HuH-7.5 (cell line): ENCODE measurements around the gene MPZL3.

ENCODE experiments used
- DNase-seq: peaks from one replicate; pipeline ENCODE4 v3.0.0; 2011; ENCODE audit warnings: low spot score

MPZL3 gene

DNA sequence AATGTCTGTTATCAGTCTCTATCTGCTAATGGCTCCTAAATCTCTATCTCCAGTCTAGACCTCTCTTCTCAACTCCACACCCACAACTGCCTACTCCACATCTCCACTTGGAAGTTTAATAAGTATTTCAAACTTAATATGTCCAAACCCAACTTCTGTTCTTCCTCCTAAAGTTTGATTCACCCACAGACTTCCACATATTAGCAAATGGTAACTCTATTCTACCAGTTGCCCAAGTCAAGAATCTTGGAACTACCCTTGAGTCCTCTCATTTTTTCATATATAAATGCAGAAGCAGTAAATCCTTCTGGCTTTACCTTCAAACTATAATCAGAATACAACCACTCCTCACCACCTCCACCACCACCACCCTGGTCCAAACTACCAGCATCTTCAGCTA, 20.7 kb downstream of the MPZL3 start:
- no peak for DNase-seq

DNA sequence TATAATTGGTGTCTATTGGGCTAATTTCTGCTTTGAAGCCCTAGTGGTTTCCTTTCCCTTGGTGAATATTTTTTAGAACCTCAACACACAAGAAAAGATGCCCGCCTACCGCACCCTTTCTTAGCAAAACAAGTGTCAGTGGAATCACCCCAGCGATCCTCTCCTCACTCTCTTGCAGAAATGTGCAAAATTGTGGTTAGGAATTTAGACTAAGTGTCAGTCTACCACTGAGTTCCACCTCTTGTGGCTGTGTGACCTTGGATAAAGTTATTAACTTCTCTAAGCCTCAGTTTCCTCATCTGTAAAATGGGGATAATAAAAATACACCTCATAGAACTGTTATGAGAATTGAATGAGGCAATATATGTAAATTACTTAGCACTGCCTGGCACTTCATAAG, 22.1 kb downstream of the MPZL3 start:
- DNase-seq, result no peak

DNA sequence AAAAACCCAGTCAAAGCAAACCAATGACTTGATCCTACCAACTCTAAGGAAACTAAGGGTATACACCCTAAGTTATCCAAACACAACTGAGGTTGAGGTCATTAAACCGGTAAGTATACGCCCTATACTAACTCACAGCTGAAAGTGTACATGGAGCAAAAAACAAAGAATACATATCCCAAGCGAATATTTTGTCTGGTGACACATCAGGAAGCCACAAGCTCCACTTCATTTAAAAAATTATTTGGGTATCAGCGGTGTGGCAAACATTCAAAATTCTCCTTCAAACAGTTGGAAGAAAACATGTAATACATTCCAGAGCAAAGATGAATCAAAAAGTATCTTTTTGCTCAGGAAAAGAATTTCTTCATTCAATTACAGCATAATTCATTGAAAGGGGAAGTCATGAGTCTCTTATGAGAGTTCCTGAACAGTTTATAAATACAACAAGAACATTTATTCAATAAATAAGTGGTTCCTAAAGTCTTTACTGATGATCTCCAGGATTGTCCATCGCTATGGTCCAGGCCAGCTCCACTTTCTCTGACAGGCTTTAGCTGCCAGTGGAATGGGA, 22.8 kb downstream of the MPZL3 start:
- DNase-seq, result no peak

DNA sequence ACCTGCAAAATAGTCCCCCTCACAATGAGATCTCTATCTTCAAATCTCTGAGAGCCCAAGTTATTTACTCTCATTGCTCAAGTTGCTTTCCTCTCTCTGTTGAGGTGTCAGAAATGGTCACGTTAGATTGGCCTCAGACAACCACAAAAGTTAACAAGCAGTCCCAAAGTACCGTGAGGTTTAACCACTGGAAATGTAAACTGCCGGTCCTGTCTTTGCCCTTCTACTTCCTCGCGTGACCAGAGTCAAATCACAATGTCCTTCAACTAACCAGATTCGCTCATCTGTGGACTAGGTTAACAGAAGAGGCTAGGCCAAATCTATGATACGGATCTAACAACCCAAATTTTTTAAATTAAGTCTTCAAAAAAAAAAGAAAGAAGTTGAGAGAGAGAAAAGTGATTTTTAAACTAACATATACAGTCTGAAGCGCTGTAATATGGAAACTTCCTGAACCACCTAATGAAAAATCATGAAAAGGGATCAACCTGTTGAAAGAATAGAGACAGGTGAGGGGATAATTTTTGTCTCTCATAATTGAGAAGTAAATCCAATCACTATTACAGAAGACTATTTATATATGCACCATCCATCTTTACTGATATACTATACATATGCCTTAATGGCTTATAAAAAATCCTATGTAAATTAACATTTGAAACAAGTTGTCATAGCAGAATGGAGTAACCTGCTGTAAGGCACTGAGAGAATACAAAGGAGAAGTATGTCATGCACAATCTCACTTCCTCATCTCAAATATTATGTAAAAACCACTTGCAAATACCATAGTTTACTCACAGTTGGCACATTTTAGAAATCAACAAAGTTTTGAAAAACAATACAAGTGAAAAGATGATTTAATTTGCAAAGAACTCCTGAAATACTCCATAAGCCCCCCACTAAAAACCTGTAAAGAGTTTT, 24.0 kb downstream of the MPZL3 start:
- no peak for DNase-seq

DNA sequence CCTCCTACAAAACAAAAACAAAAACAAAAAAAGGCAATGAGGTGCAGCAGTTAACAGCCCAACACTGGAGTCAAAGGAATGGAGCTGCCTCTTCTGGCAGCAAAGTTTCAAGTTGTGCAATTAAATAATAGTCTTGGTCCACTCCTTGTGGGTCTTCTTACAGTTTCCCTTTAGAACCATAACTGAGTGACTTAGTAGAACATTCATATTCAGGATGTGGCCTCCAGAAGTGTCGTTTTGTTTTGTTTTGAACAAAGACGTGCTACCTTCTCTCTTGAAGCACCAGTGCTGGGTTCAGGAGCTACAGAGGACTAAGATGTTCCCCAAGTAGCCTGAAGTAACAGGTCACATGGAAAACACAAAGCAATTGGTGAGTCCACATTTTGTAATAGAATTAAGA, 25.4 kb downstream of the MPZL3 start:
- DNase-seq, result no peak

DNA sequence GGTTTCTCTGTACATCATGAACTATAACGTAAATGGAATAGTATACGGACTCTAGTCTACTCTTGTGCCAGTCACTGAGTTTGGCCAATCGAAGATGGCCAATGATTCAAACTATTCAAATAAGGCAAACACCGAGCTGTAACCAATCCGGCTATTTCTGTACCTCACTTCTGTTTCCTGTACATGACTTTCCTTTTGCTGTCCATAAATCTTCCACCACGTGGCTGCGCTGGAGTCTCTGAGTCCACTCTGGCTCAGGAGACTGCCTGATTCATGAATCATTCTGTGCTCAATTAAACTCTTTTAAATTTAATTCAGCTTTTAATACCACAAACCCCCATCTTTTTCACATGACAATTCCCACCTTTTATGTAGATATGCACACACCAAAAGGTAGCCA, 25.9 kb downstream of the MPZL3 start:
- no peak for DNase-seq

DNA sequence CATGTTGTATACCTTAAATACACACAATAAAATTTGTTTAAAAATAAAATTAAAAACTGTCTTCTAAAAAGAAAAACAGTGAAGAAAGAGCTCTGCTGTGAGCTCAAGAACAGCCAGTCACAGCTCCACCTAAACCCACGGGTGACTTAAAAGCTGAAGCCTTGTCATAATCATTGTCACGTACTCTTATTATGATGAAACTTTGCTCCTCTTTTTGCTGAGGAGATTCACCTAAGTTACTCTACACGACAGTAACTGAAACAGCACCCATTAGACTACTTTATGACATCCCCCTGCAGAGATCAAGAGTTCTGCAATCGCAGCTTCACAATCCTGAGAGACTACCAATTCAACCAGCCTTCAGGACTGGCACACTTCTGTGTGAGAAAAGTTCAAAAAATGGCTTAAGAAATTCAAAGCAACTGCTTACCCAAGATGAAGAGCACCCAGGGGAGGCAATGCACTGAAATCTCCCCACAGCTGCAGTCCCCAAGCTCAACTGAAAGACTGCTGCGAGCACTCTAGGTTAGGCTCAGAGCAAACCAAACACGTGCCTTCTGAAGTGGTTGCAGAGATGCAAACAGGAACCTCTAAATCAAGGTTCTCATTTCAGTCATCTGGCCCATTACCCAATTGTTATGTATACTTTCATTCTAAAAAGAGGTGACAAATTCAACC, 27.5 kb downstream of the MPZL3 start, which contains the start of gene JAML:
Gene JAML, minus strand, starts transcription at position 501 of the 678 bp plus-strand sequence. CDS start 10,145 bp downstream, outside the sequence.
- no peak for DNase-seq

DNA sequence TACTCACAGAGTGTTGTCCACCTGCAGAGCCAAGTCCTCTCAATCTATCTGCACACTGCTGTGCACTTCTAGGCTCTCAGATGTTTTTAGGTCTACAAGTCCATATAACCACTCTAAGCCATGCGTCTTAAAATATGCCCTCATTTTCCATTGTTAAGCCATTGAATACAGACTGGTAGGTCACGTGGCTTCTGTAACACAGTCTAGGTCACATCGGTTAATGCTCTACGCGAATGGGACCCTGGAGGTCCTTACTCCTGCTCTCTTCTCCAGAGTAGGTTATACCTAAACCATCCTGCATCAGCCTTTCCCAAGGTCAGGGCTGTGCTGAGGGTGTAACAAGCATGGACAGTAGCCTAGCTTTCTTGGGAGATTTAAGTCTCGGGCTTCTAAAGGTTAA, 28.2 kb downstream of the MPZL3 start:
- no peak for DNase-seq

DNA sequence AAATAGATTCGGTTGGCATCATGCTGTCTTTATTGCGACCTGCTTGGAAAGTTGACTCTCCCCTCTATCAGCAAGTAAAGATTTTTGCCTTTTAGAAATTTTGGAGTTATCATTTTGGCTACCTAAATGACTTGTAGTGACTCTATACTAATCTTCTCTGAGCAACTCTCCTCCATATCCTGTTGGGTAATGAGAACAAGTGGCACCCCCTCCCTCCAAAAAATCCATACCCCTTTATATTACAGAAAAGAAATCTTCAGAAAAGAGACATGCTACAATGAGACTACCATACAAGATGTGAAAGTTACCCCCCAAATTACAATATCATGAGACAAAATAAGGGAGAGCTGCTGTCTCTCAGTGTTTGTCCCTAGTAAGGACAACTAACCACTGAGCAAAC, 28.6 kb downstream of the MPZL3 start:
- DNase-seq, result no peak

DNA sequence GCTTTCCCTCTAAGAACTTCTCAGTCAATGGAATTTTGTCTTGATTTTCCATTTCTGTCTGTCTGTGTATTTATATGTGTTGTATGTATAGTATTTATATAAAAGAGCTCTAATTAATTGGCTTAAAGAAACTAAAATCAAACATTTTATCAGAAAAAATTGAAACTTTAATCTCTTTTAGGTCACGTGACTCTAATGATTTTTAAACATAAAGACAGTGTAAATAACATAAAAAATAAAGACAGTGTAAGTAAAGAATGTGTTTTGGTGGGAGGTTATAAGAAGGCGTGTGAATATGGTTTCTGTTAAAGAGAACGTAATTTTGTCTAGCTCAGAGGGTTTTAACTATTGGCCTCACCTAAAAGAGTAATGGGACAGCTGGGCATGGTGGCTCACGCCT, 29.7 kb downstream of the MPZL3 start:
- no peak for DNase-seq

DNA sequence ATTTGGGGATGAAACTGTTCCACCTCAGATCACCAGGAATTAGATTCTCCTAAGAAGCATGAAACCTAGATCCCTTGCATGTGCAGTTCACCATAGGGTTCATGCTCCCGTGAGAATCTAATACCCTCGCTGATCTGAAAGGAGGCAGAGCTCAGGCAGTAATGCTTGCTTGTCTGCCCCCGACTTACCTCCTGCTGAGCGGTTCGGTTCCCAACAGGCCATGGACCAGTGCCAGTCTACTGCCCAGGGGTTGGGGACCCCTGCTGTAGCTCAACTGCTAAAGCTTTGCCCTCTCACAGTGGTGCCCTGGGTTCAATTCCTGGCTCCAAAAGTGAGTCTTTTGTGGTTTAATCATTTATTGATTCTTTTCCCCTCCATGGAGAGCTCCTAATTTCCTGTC, 30.7 kb downstream of the MPZL3 start:
- no peak for DNase-seq

DNA sequence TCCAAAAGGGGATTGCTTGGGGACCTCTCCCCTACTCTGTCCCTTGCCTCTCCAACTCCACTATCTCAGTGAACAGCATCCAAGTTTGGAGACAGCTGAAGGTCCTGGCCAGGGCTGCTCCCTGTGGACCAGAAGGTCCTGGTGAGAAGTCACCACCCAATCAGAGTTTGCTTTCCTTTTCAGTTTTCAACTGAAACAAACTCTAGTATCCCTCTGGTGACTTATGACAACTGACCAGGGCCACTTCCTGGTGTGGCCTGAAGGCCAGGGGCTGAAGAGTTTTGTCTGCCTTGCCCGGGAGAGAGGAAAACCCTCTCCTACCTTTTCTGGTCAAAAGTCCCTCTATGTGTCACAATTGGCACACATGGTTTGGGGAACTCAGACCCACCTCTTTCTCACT, 32.4 kb downstream of the MPZL3 start:
- DNase-seq, result no peak

DNA sequence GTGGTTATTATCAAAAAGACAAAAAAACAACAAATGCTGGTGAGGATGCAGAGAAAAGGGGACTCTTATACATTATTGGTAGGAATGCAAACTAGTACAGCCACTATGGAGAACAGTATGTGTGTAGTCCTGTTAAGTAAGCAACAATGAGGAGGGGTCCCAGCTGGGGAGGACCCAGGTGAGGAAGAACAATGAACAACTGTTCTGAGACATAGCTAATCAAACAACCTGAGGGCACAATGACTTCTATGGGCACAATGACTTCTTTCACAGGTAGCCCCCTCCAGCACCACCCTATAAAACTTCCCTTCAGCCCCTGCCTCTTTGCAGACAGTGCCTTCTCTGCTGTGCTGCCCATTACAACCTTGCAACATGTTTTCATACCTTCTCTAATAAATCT, 32.9 kb downstream of the MPZL3 start:
- DNase-seq, result no peak

DNA sequence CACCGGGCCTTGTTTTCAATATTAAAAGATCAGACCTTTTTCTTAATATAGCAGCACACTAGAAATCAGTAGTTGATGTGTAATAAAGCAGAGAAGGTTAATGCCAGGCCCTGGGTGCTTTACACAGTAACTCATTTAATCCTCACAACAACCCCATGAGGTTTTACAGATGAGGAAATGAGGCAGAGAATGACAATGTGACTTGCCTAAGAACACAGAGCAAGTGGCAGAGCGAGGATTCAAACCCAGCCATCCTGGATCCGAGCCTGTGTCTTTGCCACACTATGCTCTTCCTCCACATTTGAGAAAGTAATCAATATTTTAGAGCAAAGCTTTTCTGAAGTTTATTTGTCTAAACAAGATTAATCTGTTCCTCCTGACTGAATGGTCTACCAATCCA, 34.6 kb downstream of the MPZL3 start:
- no peak for DNase-seq

DNA sequence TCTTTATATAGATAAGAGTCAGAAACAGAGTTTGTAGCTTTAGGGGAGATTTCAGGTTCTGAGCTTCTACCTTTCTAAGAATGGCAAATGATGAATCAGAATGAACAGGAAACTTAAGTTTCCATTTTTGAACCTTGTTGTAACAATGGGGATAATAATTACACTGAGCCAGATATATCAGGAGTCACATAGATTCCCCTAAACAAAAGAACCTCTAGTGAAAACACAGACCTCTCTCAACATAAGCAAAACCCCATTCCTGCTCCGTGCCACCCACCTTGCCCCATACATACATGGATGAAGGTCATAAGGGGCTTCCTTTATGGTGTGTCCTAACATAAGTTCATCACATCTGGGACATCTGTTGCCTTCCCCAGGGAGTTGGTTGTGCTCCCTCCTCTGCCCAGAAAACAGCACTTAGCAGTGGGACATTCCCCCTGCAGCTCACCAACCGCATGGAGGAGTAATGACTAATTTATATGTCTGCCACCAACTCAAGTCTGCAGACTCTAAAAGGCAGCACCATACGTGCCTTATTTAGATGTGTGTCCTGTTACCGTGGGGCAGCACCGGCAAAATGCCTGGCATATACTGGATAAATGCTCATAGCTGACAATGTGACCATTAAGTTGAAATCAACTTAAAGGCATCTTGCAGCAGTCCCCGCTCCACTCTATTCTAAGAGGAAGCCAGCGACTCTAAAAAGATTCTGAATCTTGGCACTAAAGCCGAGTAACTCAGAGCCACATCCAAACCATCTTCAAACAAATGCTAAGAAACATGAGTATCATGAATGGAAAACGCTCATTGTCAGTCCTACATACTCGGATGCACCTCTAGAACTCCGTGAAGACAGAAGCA, 35.3 kb downstream of the MPZL3 start:
- DNase-seq, result no peak

DNA sequence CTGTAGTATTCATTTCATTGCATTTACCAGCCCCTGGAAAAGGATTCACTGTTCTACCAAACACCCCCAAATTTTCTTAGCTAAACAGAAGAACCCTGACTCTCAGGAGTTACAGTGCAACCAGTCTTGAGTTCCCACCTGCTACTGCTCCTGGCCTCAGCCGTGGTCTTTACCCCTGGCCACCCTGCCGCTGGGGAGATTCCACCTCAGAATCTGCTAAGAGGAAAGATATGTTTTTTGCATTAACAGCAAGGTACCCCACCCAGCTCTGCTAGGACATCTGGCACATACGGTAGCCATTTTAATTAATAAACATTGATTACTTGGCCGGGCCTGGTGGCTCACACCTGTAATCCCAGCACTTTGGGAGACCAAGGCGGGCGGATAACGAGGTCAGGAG, 36.4 kb downstream of the MPZL3 start:
- DNase-seq, result no peak

DNA sequence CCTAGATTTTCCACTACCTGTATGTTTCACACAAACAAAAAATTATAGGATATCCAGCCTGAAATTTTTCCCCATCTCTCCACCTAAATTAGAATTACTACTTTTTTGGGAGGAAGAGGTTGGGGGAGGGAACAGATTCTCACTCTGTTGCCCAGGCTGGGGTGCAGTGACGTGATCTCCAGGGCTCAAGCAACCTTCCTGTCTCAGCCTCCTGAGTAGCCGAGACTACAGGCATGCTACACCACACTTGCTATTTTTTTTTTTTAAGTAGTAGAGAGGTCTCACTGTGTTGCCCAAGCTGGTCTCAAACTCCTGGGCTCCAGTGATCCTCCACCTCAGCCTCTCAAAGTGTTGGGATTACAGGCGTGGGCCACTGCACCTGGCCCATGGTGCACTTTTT, 36.9 kb downstream of the MPZL3 start:
- DNase-seq, result no peak

DNA sequence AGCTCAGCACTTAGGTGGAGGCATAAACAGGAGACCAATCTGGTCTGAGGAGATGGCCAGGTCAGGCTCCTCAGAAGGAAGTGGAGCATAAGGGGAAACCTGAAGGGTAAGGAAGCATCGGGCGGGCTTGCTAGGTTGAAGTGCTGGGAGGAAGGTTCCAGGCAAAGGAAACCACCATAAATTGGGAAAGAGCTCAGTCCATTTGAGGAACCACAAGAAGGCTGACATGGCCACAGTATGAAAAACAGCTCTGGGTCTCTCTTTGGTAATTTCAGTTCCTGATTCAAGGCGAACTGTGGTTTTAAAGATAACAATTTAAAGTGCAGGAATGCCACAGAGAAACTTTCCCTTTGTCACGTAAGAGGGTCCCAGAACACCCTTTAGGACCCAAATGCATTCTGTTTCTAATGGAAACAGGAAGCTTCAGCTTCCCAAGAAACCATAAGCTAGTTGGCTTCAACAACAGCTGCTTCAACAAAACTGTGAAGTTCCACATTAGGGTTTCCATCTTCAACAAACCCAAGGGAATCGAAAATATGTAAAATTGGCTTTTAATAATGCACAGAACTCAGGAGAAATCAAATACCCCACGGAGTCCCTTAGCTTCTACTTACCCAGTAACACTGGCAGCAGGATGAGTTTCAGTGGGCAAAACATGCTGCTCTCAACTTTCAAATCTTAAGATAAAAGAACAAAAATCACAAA, 37.8 kb downstream of the MPZL3 start:
- DNase-seq, result no peak

DNA sequence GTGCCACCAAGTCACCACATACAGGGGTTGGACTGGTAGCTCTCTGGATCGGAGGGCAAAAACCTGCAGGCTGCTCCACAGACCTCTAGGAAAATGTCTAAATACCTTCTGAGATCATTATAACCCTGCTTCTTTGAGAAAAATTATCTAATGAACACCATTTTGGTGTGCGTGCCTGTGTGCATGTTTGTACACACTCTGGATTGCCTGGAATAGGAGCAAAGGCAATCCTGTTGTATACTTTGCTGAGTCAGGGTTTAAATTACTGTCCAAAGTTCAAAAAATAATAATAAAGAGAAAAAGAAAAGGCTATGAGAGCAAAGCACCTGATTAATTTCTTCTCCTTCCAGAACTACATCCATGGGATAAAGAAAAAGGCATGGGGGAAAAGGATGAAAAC, 38.4 kb downstream of the MPZL3 start:
- DNase-seq, result no peak

DNA sequence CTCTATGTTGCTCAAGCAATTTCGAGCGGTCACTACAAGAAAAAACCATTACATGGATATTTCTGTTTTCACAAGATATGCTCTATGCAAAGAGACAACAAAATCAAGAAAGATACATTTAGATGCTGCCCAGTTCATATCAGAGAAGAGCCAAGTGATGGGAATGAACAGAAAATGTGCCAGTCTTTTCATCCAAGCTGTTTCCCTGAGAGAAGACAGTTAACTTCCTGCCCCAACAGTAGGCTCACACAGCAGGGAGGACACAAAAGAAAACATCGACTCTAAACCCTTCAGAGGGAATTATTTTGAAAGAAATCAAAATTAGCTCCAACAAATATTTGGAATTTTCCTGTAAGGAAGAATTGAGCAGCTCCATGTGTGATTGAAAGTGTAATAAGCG, 39.0 kb downstream of the MPZL3 start:
- no peak for DNase-seq

DNA sequence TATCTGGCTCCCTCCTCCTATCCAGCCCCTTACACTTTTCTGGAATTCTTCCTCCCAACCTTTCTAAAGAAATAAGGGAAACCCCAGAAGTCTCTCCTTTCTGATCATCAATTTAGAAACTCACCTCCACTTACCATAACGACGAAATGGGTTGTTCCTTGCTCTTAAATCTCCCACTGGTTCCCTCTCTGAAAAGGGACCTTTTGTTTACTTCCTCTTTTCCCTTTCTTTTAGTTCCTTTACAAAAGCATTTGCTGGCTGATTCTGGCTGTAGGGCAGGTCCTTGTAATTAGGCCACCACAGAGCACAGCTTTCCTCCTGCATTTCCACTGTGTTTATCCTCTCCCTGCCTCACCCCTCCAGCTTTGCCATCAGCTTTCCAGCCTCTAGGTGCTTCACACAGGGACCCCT, 39.4 kb downstream of the MPZL3 start:
- DNase-seq, result no peak
